GM19324 (cell line): ENCODE data around the gene KRT74.
"Not testable (repeated sequence)": the region's sequence is repeated elsewhere in the genome, so short reads cannot be mapped to it uniquely, and the experiment has no call there.

Experiments used
- ATAC-seq: cut with Tn5 transposase; IDR thresholded peaks from one replicate; pipeline ENCODE4 v1.9.1; 2021; ENCODE audit warnings: mild to moderate bottlenecking, moderate library complexity; ENCODE audit not compliant: unreplicated experiment, low FRiP score

Gene KRT74

DNA sequence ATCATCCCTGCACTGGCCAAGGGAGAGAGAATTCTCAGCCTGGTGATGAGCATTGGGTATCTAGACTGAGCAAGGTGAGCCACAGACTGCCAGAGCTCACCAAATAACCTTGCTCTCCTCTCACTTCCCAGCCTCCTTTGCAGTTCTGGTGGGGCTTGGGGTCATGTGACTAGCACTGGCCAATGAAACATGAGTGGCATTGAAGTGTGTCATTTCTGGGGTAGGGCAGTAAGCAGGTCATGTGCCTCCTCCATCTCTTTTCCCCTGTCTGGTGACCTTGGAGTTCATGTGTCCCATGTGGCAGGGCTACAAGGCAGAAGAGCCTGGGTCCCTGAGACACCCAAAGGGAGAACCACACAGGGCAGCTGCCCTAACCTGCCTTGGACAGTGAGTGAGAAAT, 31.2 kb upstream of the KRT74 start:
- no peak for ATAC-seq

DNA sequence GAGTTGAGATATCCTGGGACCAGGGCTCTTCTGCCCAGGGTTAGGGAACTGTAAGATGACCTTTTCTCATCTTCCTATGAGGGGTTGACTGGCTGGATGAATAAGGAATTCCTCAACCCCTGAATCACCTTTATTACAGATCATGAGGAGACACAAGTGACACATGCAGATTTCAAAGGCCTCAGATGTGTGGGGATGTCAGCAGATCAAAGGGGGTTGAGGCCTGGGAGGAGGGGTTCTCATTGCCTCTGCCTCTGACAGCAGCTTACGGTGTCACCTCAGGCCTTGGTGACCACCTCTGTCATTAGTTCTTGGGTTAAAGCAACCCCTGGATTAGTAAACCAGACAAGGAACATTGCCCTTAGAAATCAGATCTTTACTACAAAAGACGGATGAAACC, 29.7 kb upstream of the KRT74 start:
- no peak for ATAC-seq

DNA sequence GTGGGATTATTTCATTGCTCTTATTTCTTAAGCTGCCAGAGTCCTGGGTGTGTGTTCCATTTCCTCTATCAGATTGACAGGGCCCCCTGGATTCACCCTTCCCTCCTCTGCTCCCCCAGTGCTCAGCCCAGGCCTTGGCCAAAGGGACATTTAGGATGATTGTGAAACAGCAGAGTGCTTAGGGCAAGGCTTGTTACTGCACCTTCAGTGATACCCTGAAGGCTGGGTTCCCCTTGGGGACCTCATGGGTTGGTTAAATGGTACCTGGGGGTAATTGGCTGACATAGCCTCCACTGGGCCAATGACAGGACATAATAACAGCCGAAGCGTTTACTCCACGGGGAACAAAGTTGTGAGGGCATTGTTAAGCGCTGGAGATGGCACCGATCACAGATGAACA, 28.9 kb upstream of the KRT74 start:
- no peak for ATAC-seq

DNA sequence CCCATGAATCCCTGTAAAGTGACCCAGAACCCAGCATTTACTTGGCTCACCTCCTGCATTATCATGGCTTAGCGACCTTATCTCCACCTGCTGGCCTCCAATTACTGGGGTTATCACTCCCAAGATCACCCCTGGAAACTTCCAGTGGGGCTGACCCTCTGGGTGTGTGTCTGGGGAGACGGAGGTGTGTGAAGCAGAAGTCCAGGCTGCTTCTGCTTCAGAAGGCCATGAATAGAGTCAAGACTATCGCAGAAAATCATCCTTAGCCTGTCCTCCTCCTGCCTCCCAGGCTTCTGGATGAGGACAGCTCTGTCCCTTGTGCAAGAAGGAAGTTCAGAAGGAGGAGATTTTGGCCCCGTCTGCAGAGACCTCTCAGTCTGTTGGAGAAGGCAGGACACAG, 28.0 kb upstream of the KRT74 start:
- no peak for ATAC-seq

DNA sequence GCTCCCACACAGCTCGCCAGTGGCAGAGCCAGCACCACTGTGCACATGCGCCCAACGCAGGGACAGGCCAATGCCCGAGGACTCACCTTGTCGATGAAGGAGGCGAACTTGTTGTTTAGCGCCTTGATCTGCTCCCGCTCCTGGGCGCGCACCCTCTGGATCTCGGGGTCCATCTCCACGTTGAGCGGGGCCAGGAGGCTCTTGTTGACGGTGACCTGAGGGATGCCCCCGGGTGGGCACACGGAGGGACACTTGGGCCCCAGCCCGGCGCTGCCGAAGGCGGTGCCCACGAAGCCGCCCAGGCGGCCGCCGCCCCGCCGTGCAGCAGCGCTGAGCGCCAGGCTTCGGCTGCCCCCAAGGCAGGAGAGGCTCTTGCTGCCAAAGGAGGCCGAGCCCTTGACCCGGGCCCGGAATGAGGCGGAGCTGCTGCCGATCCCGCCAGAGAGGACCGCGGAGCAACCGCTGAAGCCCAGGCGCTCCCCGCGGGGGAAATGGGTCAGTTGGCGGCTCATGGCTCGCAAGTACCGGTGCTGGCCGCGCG, 27.4 kb upstream of the KRT74 start, which contains the start of gene KRT72:
Gene KRT72, minus strand, starts transcription at position 523 of the 541 bp plus-strand sequence. Its CDS starts 11 bp downstream, at position 512.
- no peak for ATAC-seq

DNA sequence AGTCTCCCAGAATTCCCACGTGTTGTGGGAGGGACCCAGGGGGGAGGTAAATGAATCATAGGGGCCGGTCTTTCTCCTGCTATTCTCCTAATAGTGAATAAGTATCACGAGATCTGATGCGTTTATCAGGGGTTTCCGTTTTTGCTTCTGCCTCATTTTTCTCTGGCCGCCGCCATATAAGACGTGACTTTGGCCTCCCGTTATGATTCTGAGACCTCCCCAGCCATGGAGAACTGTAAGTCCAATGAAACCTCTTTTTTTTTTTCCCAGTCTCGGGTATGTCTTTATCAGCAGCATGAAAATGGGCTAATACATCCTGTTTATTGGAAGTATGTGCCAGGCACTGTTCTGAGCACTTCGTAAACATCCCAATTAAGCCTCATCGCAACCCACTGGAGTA, 26.8 kb upstream of the KRT74 start:
- ATAC-seq, result no peak

DNA sequence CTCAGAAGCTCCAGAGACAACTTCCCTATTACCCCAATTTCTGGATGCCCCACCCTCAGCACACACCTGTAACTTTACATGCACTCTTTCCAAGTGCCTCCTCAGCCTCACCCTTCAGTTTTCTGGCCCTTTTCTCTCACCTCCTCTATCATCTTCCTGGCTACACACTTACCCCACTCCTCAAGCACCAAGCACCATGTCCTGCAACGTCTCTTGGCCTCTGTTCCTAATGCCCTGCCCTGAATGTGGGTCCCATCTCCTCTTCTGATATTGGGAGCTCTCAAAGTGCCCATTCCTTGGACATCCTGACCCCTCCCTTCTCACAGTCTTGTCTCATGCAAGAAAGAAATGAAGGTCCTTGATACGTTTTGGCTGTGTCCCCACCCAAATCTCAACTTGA, 26.4 kb upstream of the KRT74 start:
- no peak for ATAC-seq

DNA sequence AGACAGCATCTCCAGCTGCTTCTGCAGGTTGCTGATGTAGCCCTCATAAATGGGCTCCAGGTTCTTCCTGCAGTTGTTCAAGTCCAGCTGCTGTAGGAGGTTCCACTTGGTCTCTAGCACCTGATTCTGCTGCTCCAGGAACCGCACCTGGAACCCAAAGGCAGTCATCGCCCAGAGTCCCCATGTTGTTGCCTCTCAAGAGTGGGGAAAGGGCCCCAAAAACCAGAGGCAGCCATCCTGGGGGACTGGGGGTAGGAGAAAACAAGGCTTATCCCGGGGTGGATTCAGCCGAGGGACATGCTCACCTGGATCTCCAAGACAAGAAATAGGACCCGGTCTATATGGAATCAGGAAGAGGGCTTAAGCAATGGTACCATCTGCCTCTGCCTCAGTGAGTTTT, 25.3 kb upstream of the KRT74 start:
- no peak for ATAC-seq

DNA sequence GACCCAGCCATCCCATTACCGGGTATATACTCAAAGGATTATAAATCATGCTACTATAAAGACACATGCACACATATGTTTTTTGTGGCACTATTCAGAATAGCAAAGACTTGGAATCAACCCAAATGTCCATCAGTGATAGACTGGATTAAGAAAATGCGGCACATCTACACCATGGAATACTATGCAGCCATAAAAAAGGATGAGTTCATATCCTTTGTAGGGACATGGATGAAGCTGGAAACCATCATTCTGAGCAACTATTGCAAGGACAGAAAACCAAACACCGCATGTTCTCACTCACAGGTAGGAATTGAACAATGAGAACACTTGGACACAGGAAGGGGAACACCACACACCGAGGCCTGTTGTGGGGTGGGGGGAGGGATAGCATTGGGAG, 20.6 kb upstream of the KRT74 start:
- ATAC-seq, result not testable (repeated sequence)

DNA sequence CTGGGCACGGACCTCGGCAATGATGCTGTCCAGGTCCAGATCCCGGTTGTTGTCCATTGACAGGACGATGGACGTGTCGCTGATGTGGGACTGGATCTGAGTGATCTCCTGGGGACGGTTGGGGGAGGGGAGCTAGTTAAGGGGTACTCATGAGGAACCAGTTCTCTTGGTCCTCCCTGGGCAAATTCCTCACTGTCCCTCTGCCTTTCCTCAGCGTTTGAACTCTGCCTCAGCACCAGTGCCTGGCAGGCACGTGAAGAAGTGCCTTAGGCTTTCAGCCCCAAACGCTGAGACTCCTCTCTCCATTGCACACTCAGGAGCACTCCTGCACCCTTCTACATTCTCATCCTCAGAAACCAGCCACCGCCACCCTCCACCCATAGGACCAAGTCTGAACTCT, 17.9 kb upstream of the KRT74 start:
- no peak for ATAC-seq

DNA sequence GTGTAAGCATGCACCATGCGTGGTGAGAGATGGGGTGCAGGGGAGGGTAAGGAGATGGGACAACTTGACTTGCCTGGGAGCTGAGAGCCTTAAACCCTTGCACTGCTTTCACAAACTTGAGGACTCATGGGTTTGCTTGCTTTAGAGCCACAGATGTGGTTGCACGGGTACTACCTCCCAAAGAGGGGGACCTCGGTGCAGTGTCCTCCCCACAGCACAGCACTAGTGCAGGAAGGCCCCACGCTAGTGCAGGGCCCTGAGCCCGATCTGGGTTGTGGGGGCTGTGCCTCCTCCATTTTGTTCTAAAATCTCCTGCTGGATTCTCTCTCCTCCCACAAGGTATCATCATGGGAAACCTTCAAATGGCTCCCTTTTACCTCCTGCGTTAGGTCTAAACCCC, 16.4 kb upstream of the KRT74 start:
- ATAC-seq, result no peak

DNA sequence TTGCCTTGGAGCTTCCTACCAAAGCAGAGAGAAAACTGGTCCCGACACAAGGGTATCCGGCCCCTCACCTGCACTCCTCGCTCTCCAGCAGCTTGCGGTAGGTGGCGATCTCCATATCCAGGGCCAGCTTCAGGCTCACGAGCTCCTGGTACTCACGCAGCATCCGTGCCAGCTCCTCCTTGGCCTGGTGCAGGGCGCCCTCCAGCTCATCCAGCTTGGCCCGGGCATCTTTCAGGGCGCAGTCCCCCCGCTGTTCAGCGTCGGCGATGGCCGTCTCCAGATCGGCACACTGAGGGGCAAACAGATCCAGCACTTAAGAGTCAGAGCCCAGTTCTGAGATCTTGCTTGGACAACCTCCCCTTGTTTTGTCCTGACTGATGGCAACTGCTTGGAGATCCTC, 13.9 kb upstream of the KRT74 start:
- no peak for ATAC-seq

DNA sequence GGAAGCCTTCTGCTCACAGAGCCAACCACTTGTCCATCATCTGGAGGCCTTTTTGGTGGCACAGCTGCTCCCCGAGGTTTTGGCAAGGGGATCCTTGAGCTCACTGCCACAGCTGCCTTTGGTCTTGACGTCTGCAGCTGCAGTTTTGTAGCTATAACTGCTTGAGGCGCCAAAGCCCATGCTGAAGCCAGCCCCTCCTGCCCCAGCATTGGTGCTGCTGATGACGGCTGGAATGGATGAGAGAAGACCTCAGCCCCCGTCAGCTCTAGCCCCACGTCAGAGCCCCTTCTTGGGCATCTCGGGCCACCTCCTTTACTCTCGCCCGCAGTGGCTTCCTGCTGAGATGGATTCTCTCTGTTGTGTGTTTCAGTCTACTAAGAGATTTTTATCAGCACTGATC, 12.3 kb upstream of the KRT74 start:
- ATAC-seq, result no peak

DNA sequence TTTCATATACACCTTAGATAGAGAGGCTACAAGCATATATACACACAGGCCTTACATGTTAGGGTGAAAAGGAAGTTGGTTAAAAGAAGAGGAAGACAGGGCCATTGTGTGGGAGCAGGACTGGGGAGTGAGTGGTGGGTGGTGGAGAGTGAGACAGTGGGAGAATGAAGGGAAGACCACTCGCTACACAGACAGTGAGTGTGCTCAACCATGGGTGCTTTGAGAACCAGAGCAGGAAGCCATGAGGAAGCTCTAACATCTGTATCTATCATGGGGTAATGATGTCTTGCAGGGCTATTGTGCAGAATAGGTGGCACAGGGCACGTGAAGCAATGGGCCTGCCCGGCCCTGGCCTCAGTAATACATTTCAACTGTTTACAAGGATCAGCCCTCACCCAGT, 11.4 kb upstream of the KRT74 start:
- no peak for ATAC-seq

DNA sequence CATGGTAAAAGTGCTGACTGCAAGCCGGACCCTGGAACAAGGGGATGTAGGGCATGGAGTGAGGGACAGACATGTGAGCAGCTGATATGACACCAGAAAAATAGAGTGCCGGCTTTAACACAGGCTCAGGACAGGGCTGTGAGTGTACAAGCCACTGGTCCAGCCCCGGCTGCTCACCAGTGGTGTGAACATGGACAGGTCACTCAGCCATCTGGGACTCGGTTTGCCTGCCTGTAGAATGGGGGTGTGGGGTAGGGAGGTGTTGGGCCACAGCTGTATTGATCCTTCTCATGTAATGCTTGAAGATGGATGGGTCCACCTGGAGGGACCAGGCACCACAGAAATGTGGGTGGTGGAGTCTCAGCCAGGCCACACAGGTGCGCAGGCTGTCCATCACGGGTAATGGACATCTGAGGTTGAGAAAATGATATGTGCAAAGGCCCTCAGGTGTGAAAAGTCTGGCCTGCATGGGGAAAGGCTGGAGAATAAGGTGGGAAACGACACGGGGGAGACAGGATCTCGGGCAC, 10.6 kb upstream of the KRT74 start:
- no peak for ATAC-seq

DNA sequence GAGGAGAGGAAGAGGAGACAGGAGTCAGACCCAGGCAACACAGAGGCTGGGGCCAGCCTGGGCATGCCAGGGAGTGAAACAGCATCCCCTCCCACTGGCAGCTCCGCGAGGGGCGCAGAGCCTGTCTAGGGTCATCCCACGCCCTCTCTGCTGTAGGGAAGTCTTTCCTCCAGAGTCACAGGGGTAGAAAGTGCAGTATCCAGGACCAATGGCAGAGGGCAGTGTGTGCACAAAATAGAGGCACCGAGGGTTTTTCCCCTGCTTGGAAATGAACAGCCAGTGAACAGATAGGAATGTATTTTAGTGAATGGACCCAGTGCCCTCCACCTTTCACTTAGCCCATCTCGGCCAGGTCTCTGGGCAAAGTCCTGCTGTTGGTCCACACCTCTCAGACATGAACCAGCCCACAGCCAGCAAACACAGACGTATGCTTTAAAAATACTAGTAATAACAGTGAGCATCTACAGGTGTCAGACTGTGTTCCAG, 9.4 kb upstream of the KRT74 start:
- ATAC-seq, result no peak

DNA sequence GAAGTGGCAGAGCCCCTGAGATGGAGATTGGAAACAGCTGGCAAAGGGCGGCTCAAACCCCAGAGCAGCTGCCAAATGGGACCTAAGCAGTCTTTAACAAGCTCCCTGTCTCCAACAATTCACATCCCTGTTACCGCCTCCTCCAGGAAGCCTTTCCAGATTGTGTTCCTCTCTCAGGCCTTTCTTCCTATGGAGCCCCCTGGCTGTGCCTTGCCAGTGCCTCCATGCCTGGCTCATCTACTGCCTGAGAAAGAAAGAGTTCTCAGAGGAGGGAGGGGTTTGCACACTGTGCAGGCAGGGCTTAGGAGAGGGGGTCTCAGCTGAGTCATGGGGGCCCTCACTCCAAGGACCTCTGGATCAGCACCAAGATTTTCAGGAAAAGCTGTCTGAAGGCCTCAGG, 8.8 kb upstream of the KRT74 start:
- no peak for ATAC-seq

DNA sequence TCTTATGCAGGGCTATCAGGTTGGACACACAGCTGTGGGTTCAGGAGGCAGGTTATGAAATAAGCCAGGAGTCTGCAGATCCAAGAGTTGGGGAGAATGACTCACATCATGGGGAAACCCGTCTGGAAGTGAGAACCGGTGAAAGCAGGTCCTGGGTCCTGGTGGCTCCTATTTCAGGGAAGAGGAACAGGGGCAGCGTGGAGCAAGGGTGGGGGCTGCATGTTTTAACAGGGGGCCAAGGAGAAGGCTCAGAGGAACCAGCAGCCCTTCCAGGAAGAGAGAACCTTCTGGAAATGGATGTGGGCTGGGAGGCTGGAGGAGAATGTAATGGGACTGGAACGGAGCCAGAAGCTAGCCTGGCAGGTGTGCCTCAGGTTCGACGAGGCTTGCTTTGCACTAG, 7.8 kb upstream of the KRT74 start:
- ATAC-seq, result no peak

DNA sequence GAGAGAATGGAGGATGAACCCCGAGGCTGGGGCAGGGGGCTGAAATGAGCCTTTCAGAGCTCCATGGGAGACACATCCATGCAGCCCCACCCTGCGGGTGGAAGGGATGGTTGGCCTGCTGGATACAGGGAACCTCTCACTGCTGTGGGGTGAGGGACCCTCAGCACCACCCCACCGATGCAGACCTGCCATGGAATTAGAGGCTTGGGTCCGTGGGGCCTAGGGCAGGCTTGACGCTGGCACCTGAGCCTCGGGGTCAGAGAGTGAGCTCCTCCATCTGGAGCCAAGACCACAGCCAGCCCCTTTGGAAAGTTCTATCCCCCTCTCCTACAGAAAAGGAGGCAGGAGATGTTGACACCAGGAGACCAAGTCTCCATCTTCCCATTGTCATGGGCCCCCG, 7.4 kb upstream of the KRT74 start:
- no peak for ATAC-seq

DNA sequence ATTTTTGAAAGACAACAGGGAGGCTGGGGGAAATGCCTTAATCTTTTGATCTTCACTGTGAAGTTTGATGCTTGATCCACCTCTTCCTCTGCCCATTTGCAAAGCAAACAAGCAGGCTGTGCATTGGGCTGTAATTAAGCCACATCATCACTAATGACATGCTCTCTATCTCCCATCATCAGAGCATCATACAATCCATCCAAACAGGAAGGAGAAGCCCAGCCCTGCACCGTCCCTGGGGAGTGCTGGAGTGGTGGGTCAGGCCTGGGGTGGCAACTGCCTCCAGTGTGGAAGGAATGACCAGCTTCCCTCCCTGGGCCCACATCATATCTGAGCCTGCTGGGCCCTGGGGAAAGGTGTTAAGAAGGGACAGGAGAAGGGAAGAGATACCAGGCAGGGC, 6.9 kb upstream of the KRT74 start:
- no peak for ATAC-seq

DNA sequence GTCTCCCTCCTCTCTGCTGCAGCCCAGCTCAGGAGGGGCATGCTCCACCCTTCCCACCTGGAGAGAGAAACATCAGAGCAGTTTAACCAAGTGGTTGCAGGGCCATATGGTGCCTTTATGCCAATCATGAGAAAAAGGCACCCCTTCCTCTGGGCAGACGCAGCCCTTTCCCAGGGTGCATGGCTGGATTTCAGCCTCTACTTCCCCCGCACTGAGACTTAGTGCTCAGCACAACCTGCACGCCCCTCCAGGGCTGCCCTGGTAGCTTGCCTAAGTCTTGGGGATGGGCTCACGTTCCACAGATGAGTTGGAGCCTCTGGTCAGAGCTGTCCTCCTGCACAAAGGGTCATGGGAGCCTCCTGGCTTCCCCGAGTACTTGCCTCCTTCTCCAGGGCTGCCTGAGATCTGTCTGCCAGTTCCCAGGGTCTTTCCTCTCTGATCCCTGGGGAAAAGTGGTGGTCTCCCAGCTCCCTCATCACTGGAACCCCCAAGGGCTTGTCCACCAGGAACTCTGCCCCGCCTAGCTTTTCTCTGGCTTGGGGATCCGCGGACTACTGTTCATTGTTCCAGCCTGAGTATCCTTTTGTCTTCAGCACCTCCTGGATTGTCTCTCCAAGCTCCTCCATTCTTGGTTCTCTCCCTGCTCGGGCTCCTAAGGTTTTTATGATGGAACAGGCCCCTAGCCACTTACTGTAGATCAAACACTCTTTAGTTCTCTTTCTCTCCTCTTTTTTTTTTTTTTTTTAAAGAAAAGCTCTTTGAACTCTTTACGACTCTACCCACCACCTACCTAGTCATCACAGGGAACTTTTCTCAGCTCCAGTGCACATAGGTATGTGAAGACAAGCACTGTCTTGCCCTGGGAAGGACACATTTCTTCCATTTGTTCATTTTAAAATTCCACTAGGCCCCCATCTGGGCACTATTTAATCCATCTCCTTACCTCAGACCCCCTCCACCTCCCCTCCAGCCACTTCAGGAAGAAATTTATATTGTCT, 6.1 kb upstream of the KRT74 start:
- ATAC-seq, result no peak

DNA sequence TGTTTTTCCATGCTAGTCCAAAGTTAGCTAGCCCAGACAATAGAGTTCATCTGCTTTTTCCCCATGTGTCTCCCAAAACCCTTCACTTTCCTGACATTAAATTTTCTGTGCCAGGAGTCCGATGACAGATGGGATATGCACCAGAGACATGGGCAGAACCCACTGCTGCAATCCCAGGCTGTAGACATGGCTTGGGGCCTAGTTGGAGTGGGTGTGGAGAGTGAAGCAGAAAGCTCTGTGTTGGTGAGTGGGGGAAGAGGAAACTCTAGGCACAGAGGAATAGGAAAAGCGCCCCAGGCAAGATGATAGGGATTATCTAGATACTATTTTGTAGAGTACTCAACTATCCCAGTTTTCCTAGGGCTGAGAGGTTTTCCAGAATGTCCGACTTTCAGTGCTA, 4.8 kb upstream of the KRT74 start:
- no peak for ATAC-seq
